Testis (tissue), 3 donors: ENCODE data around the gene DIO3. TPM values are rescaled to one million over a fixed set of nuclear protein-coding genes. Genes with fewer than 3 reads are reported as not detected.

Experiments
- DNase-seq: peaks from one replicate; pipeline ENCODE4 v3.0.0-alpha.2; 2019
- H3K27ac ChIP-seq, 2 donors: fragments of 200-600 bp; sonication (generic); one replicate each; pipeline ENCODE4 v1.5.1; 2019
- H3K27me3 ChIP-seq: fragments of 200-600 bp; sonication (generic); one replicate; pipeline ENCODE4 v1.5.1; 2019
- H3K36me3 ChIP-seq: fragments of 200-600 bp; sonication (generic); one replicate; pipeline ENCODE4 v1.5.1; 2017; ENCODE audit warnings: low read depth; ENCODE audit errors: missing control alignments
- H3K4me1 ChIP-seq: fragments of 200-600 bp; sonication (generic); one replicate; pipeline ENCODE4 v1.5.1; 2019
- H3K4me3 ChIP-seq, 2 donors: fragments of 200-600 bp; sonication (generic); one replicate each; pipeline ENCODE4 v1.5.1; 2017 to 2019
- H3K9me3 ChIP-seq: fragments of 200-600 bp; sonication (generic); one replicate; pipeline ENCODE4 v1.5.1; 2017
- POLR2A ChIP-seq: fragments of 450-650 bp; IDR thresholded peaks from one replicate; pipeline ENCODE4 v1.6.1; 2017; ENCODE audit warnings: antibody characterized with exemption, mild to moderate bottlenecking, moderate library complexity
- WGBS, 2 donors: methylation state at CpG; one replicate each; pipeline ENCODE4 v1.1.5; 2018; 5-methylcytosine and 5-hydroxymethylcytosine counted together
- intact Hi-C: fragments of 100-400 bp; cut with DNase I; formaldehyde crosslinking; loops from one replicate; pipeline ENCODE4 v1.15.1; 2023; ENCODE audit warnings: low total_unique reads
- polyA plus RNA-seq: library from polyadenylated mRNA; stranded (reverse); fragments of 350-450 nt; fragmentation: Illumina TruSeq; extraction: RNeasy Lipid Tissue Mini Kit (QIAGEN cat#74804); gene quantifications from one replicate; pipeline ENCODE4 v1.2.3, GENCODE V29; 2014; ENCODE audit warnings: low read depth, low replicate concordance; ENCODE audit not compliant: insufficient read depth
- total RNA-seq, 2 donors: library from RNA; depleted of rRNA; stranded (reverse); fragments of >200 nt; gene quantifications; one replicate each; pipeline ENCODE4 v1.2.3, GENCODE V29; 2016
- TF ChIP-seq, protein P1 (sequence below), 3 experiments: fragments of 450-650 bp in 2 of 3; fragments of 200-600 bp in 1 of 3; sonication (generic) in 1 of 3; IDR thresholded peaks; one replicate each; pipeline ENCODE4 v1.5.1; 2016 to 2019; ENCODE audit warnings: antibody characterized with exemption in 3 of 3, mild to moderate bottlenecking in 2 of 3, moderate library complexity in 1 of 3

DIO3 gene
- total and polyA plus RNA-seq, 3 donors from 2014 or later, result 2.3 to 4.6 (median 2.4) TPM

DNA sequence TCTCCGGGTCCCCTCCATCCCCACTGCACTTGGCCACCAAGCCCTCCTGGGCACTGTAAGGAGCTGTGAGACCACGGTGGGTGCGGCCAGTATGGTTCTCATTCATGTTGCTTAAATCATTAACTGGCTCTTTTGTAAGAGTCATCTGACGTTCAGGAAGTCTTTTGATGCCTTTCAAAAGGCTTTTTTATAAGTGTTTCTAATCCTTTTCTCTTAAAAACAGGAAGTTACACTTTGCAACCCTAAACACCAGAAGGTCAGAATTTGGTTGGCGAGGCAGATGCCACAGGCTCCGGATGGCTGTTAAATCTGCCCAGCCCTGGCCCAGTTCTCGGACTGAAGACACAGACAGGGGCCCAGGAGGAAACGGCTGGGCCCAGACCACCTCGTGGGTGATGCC, 26.1 kb upstream of the DIO3 start:
- Histone ChIP-seq H3K36me3 (no peaks in the 10 kb centered on the region), H3K9me3 (no peaks in the 10 kb centered on the region), H3K4me1 (no peaks in the 10 kb centered on the region), H3K4me3 (no peak overlapping the region), H3K27ac (no peak overlapping the region), H3K27me3 (no peaks in the 10 kb centered on the region)
- WGBS, 2 donors, result 81 to 89% methylated on average over 9 of the region's 9 CpGs
- TF ChIP-seq, protein P1, sequence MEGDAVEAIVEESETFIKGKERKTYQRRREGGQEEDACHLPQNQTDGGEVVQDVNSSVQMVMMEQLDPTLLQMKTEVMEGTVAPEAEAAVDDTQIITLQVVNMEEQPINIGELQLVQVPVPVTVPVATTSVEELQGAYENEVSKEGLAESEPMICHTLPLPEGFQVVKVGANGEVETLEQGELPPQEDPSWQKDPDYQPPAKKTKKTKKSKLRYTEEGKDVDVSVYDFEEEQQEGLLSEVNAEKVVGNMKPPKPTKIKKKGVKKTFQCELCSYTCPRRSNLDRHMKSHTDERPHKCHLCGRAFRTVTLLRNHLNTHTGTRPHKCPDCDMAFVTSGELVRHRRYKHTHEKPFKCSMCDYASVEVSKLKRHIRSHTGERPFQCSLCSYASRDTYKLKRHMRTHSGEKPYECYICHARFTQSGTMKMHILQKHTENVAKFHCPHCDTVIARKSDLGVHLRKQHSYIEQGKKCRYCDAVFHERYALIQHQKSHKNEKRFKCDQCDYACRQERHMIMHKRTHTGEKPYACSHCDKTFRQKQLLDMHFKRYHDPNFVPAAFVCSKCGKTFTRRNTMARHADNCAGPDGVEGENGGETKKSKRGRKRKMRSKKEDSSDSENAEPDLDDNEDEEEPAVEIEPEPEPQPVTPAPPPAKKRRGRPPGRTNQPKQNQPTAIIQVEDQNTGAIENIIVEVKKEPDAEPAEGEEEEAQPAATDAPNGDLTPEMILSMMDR (IDR thresholded peaks at IDR 0.05), result no peak
- TF ChIP-seq POLR2A, result no peak
- intact Hi-C loops, result no loop called here
- no peak for DNase-seq

DNA sequence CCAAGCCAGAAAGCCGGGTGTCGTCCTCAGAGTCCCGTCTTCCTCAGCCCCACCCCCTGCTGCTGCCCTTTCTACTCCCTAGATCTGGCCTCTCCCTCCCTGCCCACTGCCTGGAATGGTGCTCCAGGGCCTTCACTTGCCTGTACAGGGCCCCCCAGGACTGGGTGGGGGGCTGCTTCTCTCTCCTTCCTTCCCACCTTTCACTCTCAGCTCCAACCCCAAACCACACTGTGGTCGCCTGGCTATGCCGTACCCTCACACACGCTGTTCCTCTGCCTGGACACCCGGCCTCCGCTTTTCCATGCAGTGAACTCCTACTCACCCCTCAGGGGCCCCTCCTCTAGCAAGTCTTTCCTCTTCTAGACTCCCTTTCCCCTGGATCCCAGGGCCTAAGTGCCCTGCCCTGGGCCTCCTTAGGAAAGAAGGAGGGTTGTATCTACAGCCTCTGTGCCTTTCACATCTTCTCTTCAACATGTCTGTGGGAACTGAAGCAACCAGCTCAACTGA, 25.5 kb upstream of the DIO3 start:
- TF ChIP-seq, protein P1 (IDR thresholded peaks at IDR 0.05), result no peak
- Histone ChIP-seq H3K4me1 (no peaks in the 10 kb centered on the region), H3K9me3 (no peaks in the 10 kb centered on the region), H3K27me3 (no peaks in the 10 kb centered on the region), H3K4me3 (no peak overlapping the region), H3K36me3 (no peaks in the 10 kb centered on the region), H3K27ac (no peak overlapping the region)
- intact Hi-C loops, result no loop called here
- 81 to 90% methylated on average over 6 to 8 of the region's 8 CpGs for WGBS, 2 donors
- no peak for DNase-seq

DNA sequence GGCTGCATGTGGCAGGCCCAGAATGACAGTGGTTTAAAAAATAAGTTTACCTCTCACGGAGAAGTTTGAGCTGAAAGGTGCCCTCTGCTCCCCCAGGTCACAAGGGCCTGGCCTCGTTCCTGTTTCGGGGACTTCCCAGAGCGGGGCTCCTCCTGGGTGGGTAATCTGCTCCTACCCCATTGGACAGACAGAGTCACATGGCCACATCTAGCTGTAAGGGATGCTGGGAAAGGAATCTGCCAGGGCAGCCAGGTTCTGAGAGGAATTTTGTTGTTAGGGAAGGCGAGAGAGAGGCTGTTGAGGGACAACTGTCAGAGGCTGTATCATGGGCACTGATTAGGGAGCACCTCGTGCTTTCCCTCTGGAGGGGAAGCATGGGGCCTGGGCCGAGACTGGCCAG, 24.0 kb upstream of the DIO3 start:
- intact Hi-C loops, result no loop called here
- WGBS, 2 donors, result 91 to 96% methylated on average over 7 of the region's 7 CpGs
- Histone ChIP-seq H3K9me3 (no peaks in the 10 kb centered on the region), H3K27me3 (no peaks in the 10 kb centered on the region), H3K27ac (no peak overlapping the region), H3K36me3 (no peaks in the 10 kb centered on the region), H3K4me3 (no peak overlapping the region), H3K4me1 (no peaks in the 10 kb centered on the region)
- TF ChIP-seq, protein P1 (IDR thresholded peaks at IDR 0.05), result no peak
- no peak for TF ChIP-seq POLR2A
- no peak for DNase-seq

DNA sequence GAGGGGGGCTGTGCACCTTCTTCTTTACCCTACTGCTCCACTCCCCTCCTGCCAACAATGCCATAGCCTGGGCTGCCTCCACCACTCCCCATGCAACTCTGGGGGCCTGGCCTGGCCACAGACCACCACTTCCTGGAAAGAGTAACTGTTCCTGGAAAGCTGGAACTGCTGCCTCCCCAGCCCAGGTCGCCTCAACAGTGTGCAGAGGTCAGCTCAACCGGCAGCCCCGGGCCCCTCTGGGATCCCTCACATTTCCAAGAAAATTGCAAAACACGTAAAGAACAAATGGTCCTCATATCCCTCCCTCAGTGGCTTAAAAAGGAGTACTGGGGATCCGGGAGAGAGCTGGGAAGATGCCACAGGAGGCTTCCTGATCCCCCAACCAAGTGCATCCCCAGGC, 22.4 kb upstream of the DIO3 start:
- intact Hi-C loops, result no loop called here
- no peaks in the 10 kb centered on the region for H3K4me1 ChIP-seq
- no peaks in the 10 kb centered on the region for H3K36me3 ChIP-seq
- TF ChIP-seq POLR2A, result no peak
- TF ChIP-seq, protein P1 (IDR thresholded peaks at IDR 0.05), result no peak
- no peak overlapping the region for H3K27ac ChIP-seq
- H3K4me3 ChIP-seq, result no peak overlapping the region
- no peak for DNase-seq
- no peaks in the 10 kb centered on the region for H3K9me3 ChIP-seq
- no peaks in the 10 kb centered on the region for H3K27me3 ChIP-seq
- 45 to 50% methylated on average over 5 of the region's 5 CpGs for WGBS, 2 donors

DNA sequence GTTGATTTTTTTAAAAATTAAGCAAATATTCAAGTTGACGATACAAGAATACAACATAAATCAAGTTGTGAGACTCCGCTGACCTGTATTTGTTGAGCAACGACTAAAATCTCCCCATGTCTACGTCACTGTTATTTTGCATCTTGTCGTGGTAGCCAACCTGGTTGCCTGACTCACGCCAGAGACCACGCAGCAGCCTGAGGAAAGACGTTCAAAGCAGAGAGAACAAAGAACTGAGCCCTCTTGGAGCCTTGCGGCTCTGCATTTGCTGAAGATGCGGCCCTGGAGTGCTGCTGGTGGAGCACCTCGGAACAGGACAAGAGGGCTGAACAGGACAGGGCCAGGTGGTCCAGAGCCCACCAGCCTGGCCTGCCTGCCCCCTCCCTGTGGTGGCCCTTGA, 21.4 kb upstream of the DIO3 start:
- no peak for DNase-seq
- WGBS, 2 donors, result 86 to 90% methylated on average over 11 of the region's 11 CpGs

More for the DNA sequence above, 21.4 kb upstream of the DIO3 start:
- TF ChIP-seq POLR2A, result no peak
- TF ChIP-seq, protein P1 (IDR thresholded peaks at IDR 0.05), result no peak
- H3K9me3 ChIP-seq, result no peaks in the 10 kb centered on the region
- H3K27ac ChIP-seq, result no peak overlapping the region
- H3K27me3 ChIP-seq, result no peaks in the 10 kb centered on the region
- no peaks in the 10 kb centered on the region for H3K36me3 ChIP-seq
- intact Hi-C loops, result no loop called here
- no peak overlapping the region for H3K4me3 ChIP-seq
- no peaks in the 10 kb centered on the region for H3K4me1 ChIP-seq
